Endothelial cell of umbilical vein (primary cell): ENCODE measurements around the gene LILRA2. TPM values are rescaled to one million over a fixed set of nuclear protein-coding genes. Genes with fewer than 3 reads are reported as not detected.

ENCODE experiments used
- BruUV-seq: library from RNA; stranded (reverse); fragments of 400-500 nt; replicated peaks from 2 replicates; lab custom pipeline; 2021; lab: Mats Ljungman, UMichigan
- CTCF ChIA-PET: fragments of 300-600, 350-600 bp; sonication (Branson Sonifier 250); formaldehyde crosslinking; loops from one replicate; lab custom pipeline; 2021; ENCODE audit warnings: antibody characterized with exemption, inconsistent platforms; lab: Charles Lee
- POLR2A ChIA-PET: fragments of 300-600, 350-600 bp; sonication (Branson Sonifier 250); formaldehyde crosslinking; loops from one replicate; lab custom pipeline; 2021; ENCODE audit warnings: antibody characterized with exemption, inconsistent platforms; lab: Charles Lee
- DNase-seq: peaks from one replicate; pipeline ENCODE4 v3.0.0-alpha.2; 2011; ENCODE audit warnings: low read depth, low spot score
- FAIRE-seq: peaks from 2 replicates; lab custom pipeline; 2011; peaks lifted over from hg19 to GRCh38; lab: Jason Lieb, UNC
- H2AFZ ChIP-seq: 2 replicates; pipeline ENCODE4 v1.6.0; 2012; ENCODE audit warnings: low read depth, low read length, control low read depth, inconsistent platforms
- H3K27ac ChIP-seq: 2 replicates; pipeline ENCODE4 v1.5.1; 2011; ENCODE audit warnings: low read depth, mild to moderate bottlenecking, control low read depth, low read length, moderate library complexity; ENCODE audit not compliant: insufficient read depth
- H3K27me3 ChIP-seq, 2 experiments: 2 replicates each; pipeline versions ENCODE4 v1.6.0 to v1.6.1; 2011; ENCODE audit warnings: low read length in 2 of 2, mixed read lengths in 1 of 2; ENCODE audit not compliant: control insufficient read depth in 2 of 2, insufficient read depth in 2 of 2
- H3K36me3 ChIP-seq, 2 experiments: 2 replicates in 1 of 2; 3 replicates in 1 of 2; pipeline ENCODE4 v1.5.1; 2011; ENCODE audit warnings: low read length in 2 of 2, mild to moderate bottlenecking in 1 of 2, moderate library complexity in 1 of 2; ENCODE audit not compliant: control insufficient read depth in 2 of 2, insufficient read depth in 2 of 2; ENCODE audit errors: extremely low read depth in 1 of 2
- H3K4me1 ChIP-seq: 3 replicates; pipeline ENCODE4 v1.5.1; 2011; ENCODE audit warnings: mild to moderate bottlenecking, low read length; ENCODE audit not compliant: control insufficient read depth, insufficient read depth; ENCODE audit errors: extremely low read depth
- H3K4me2 ChIP-seq: 2 replicates; pipeline ENCODE4 v1.6.1; 2011; ENCODE audit warnings: low read length, control low read depth, mixed read lengths; ENCODE audit not compliant: insufficient read depth
- H3K4me3 ChIP-seq, 3 experiments: fragments of 200-600 bp in 1 of 3; sonication (generic), shearing (Covaris generic) in 1 of 3; replicated peaks in 1 of 3; 2 replicates each; pipeline ENCODE4 v1.5.1; 2011 to 2016; ENCODE audit warnings: control low read depth in 3 of 3, low read length in 3 of 3, mild to moderate bottlenecking in 2 of 3, inconsistent platforms in 1 of 3, low read depth in 1 of 3, moderate library complexity in 1 of 3; ENCODE audit not compliant: insufficient read depth in 1 of 3
- H3K79me2 ChIP-seq: 2 replicates; pipeline ENCODE4 v1.6.0; 2012; ENCODE audit warnings: low read length, inconsistent platforms; ENCODE audit not compliant: control insufficient read depth, insufficient read depth
- H3K9ac ChIP-seq: replicated peaks from 2 replicates; pipeline ENCODE3; 2011; ENCODE audit warnings: low read length, control low read depth; ENCODE audit not compliant: insufficient read depth; ENCODE audit errors: extremely low read depth
- H3K9me1 ChIP-seq: replicated peaks from 3 replicates; pipeline ENCODE4 v1.6.0; 2011; ENCODE audit warnings: mild to moderate bottlenecking, low read length; ENCODE audit not compliant: control insufficient read depth, insufficient read depth; ENCODE audit errors: extremely low read depth
- H3K9me3 ChIP-seq: replicated peaks from 2 replicates; pipeline ENCODE4 v1.5.1; 2012; ENCODE audit warnings: low read length, inconsistent platforms; ENCODE audit not compliant: control insufficient read depth, insufficient read depth
- H4K20me1 ChIP-seq: replicated peaks from 2 replicates; pipeline ENCODE3; 2011; ENCODE audit warnings: mild to moderate bottlenecking, low read length; ENCODE audit not compliant: control insufficient read depth, insufficient read depth; ENCODE audit errors: extremely low read depth
- EZH2 ChIP-seq: IDR thresholded peaks from 2 replicates; pipeline ENCODE4 v1.6.1; 2012; ENCODE audit warnings: borderline replicate concordance, low read depth, mild to moderate bottlenecking, moderate library complexity, low read length, inconsistent platforms; ENCODE audit not compliant: severe bottlenecking
- FOS ChIP-seq: IDR thresholded peaks from 2 replicates; pipeline ENCODE4 v1.6.1; 2011; ENCODE audit warnings: mild to moderate bottlenecking, low read length, moderate library complexity, borderline replicate concordance; ENCODE audit not compliant: insufficient read depth
- GATA2 ChIP-seq: IDR thresholded peaks from 2 replicates; pipeline ENCODE4 v1.7.0; 2011; ENCODE audit warnings: low read depth, mild to moderate bottlenecking, moderate library complexity, mixed read lengths, low read length; ENCODE audit not compliant: insufficient read length, insufficient read depth
- JUN ChIP-seq: IDR thresholded peaks from 2 replicates; pipeline ENCODE4 v1.6.1; 2011; ENCODE audit warnings: borderline replicate concordance, low read depth; ENCODE audit not compliant: insufficient read length, insufficient read depth
- MYC ChIP-seq: IDR thresholded peaks from one replicate; pipeline ENCODE4 v1.6.1; 2011; ENCODE audit warnings: mild to moderate bottlenecking, low read depth, low read length
- POLR2A ChIP-seq: IDR thresholded peaks from 2 replicates; pipeline ENCODE4 v1.6.1; 2012; ENCODE audit warnings: low read depth, mild to moderate bottlenecking, control low read depth, low read length
- POLR2AphosphoS5 ChIP-seq: IDR thresholded peaks from 2 replicates; pipeline ENCODE4 v1.6.1; 2012; ENCODE audit warnings: low read depth, mild to moderate bottlenecking, control low read depth, low read length, moderate library complexity; ENCODE audit not compliant: insufficient read depth
- dilution Hi-C: fragments of 300-500 bp; cut with MboI; formaldehyde crosslinking; loops from one replicate; pipeline ENCODE4 v1.15.0; 2019; ENCODE audit warnings: low sequenced_read_pairs; ENCODE audit not compliant: extremely low pct_ligation_motif_present
- intact Hi-C: fragments of 100-400 bp; cut with micrococcal nuclease; formaldehyde crosslinking; loops from one replicate; pipeline ENCODE4 v1.10.0; 2022
- polyA plus RNA-seq, 4 experiments: library from polyadenylated mRNA; depleted of rRNA in 3 of 4; stranded (reverse) in 3 of 4; unstranded in 1 of 4; fragments of >200 nt; gene quantifications; 2 replicates each; pipeline versions ENCODE4 v1.2.1 to v1.2.3, GENCODE V29; 2011 to 2012; ENCODE audit warnings: missing spikeins in 1 of 4
- total RNA-seq: library from RNA; stranded (reverse); gene quantifications from 2 replicates; pipeline ENCODE4 v1.2.3, GENCODE V29; 2021
- TF ChIP-seq, protein P1 (sequence below), 2 donors: IDR thresholded peaks; 1 replicate in 1 of 2; 2 replicates in 1 of 2; pipeline ENCODE4 v1.5.1; 2011; ENCODE audit warnings: low read length in 2 of 2, mild to moderate bottlenecking in 2 of 2, moderate library complexity in 2 of 2, control low read depth in 1 of 2, inconsistent platforms in 1 of 2, low read depth in 1 of 2; ENCODE audit not compliant: insufficient read depth in 1 of 2; ENCODE audit errors: extremely low read depth in 1 of 2
- TF ChIP-seq, protein P2 (sequence below): IDR thresholded peaks from 2 replicates; pipeline ENCODE4 v1.6.1; 2011; ENCODE audit not compliant: insufficient read depth, insufficient read length

Gene LILRA2
- total and polyA plus RNA-seq, 2 donors (not counting 3 experiments of a cell fraction or from before 2014, with no cell fraction given) = not detected

DNA sequence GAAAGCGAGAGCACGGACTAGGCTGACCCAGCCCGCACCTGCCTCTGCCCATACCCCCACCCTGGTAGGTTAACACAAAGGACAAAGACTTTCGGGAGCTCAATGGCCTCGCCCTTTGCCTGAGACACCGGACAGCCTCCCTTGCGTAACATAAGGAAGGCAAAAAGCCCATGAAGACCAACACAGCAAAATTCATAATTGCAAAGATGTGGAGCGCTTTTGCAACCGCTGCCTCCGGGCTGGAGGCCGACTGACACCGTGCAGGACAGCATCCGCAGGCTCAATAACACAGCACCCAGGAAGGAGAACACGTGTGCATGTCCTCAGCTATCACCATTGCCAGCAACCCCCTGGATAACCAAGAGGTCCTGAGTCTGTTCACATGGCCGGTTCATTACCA is 35.2 kb downstream of the LILRA2 start:
- Histone ChIP-seq H2AFZ (no peak overlapping the region), H3K4me2 (no peak overlapping the region), H3K27me3 (no peaks in the 10 kb centered on the region), H3K9ac (no peak overlapping the region), H3K79me2 (no peaks in the 10 kb centered on the region), H3K4me1 (no peaks in the 10 kb centered on the region), H3K9me3 (no peaks in the 10 kb centered on the region), H3K36me3 (no peaks in the 10 kb centered on the region), H3K4me3 (no peak overlapping the region), H3K27ac (no peak overlapping the region), H3K9me1 (no peaks in the 10 kb centered on the region), H4K20me1 (no peaks in the 10 kb centered on the region)
- BruUV-seq = no TSS peak
- TF ChIP-seq POLR2AphosphoS5 = no peak
- TF ChIP-seq MYC = no peak
- TF ChIP-seq POLR2A = no peak
- ChIA-PET POLR2A (no interaction called here), CTCF (no interaction called here)
- intact Hi-C loops = no loop called here
- DNase-seq = no peak
- dilution Hi-C loops = no loop called here
- no peak for FAIRE-seq

DNA sequence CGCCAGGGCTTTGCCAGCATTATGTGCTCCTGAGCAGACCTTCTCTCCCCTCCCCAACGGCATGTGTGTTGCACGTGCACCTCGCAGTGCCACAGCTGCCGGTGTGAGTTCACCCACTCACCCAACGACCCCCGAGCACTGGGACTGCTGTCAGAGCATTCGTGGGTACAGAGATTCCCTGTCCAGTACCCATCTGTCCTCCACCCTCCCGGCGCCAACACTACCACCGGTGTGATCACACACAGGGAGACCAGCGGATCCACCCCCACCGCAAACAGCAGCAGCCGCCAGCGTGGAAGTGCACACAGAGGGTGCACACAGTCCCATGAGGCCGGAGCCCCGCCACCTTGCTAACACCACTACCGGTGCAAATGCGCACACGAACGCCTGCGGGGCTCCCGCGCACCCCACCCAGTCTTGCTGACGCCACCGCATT is 35.8 kb downstream of the LILRA2 start:
- FAIRE-seq (no peak), DNase-seq (no peak)
- Histone ChIP-seq H3K79me2 (no peaks in the 10 kb centered on the region), H3K4me3 (no peak overlapping the region), H3K27ac (no peak overlapping the region), H3K9me1 (no peaks in the 10 kb centered on the region), H3K4me1 (no peaks in the 10 kb centered on the region), H4K20me1 (no peaks in the 10 kb centered on the region), H3K9ac (no peak overlapping the region), H2AFZ (no peak overlapping the region), H3K27me3 (no peaks in the 10 kb centered on the region), H3K9me3 (no peaks in the 10 kb centered on the region), H3K36me3 (no peaks in the 10 kb centered on the region), H3K4me2 (no peak overlapping the region)
- intact Hi-C loops (no loop called here), dilution Hi-C loops (no loop called here)
- TF ChIP-seq EZH2 = no peak
- TF ChIP-seq GATA2 = no peak
- TF ChIP-seq POLR2A = no peak
- TF ChIP-seq, protein P1, sequence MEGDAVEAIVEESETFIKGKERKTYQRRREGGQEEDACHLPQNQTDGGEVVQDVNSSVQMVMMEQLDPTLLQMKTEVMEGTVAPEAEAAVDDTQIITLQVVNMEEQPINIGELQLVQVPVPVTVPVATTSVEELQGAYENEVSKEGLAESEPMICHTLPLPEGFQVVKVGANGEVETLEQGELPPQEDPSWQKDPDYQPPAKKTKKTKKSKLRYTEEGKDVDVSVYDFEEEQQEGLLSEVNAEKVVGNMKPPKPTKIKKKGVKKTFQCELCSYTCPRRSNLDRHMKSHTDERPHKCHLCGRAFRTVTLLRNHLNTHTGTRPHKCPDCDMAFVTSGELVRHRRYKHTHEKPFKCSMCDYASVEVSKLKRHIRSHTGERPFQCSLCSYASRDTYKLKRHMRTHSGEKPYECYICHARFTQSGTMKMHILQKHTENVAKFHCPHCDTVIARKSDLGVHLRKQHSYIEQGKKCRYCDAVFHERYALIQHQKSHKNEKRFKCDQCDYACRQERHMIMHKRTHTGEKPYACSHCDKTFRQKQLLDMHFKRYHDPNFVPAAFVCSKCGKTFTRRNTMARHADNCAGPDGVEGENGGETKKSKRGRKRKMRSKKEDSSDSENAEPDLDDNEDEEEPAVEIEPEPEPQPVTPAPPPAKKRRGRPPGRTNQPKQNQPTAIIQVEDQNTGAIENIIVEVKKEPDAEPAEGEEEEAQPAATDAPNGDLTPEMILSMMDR (IDR thresholded peaks at IDR 0.05; ENCODE audit: extremely low read depth in 1 of 2, insufficient read depth in 1 of 2, low read depth in 1 of 2, low read length in 2 of 2) = no peak
- TF ChIP-seq, protein P2, sequence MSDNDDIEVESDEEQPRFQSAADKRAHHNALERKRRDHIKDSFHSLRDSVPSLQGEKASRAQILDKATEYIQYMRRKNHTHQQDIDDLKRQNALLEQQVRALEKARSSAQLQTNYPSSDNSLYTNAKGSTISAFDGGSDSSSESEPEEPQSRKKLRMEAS = no peak
- no peak for TF ChIP-seq POLR2AphosphoS5
- TF ChIP-seq MYC = no peak
- TF ChIP-seq JUN = no peak
- no peak for TF ChIP-seq FOS
- no TSS peak for BruUV-seq
- ChIA-PET CTCF (no interaction called here), POLR2A (no interaction called here)
